Breast epithelium (tissue), 4 donors: ENCODE data around the gene JAM2. TPM values are rescaled to one million over a fixed set of nuclear protein-coding genes. Genes with fewer than 3 reads are reported as not detected.
"Not testable (repeated sequence)": the region's sequence is repeated elsewhere in the genome, so short reads cannot be mapped to it uniquely, and the experiment has no call there.

ENCODE experiments used
- DNase-seq, 2 donors: peaks; one replicate each; pipeline ENCODE4 v3.0.0-alpha.2; 2019; ENCODE audit warnings: low spot score in 2 of 2
- H3K27ac ChIP-seq, 2 donors: fragments of 200-600 bp; sonication (generic) in 1 of 2; one replicate each; pipeline ENCODE4 v1.5.1; 2016 to 2019; ENCODE audit warnings: mild to moderate bottlenecking in 1 of 2
- H3K27me3 ChIP-seq, 2 donors: fragments of 200-600 bp; sonication (generic) in 1 of 2; one replicate each; pipeline versions ENCODE4 v1.5.1 to v1.6.0; 2017 to 2019; ENCODE audit warnings: control low read depth in 1 of 2, mild to moderate bottlenecking in 1 of 2
- H3K36me3 ChIP-seq: fragments of 200-600 bp; one replicate; pipeline ENCODE4 v1.5.1; 2019
- H3K4me1 ChIP-seq, 2 donors: fragments of 200-600 bp; sonication (generic); one replicate each; pipeline ENCODE4 v1.5.1; 2016 to 2019; ENCODE audit warnings: control low read depth in 1 of 2
- H3K4me3 ChIP-seq, 3 donors: fragments of 200-600 bp; sonication (generic); 1 replicate in 2 of 3; 2 replicates in 1 of 3; pipeline ENCODE4 v1.5.1; 2016 to 2019; ENCODE audit warnings: mild to moderate bottlenecking in 3 of 3, moderate library complexity in 2 of 3
- H3K9me3 ChIP-seq, 2 donors: fragments of 200-600 bp; sonication (generic) in 1 of 2; one replicate each; pipeline ENCODE4 v1.5.1; 2016 to 2019; ENCODE audit warnings: control low read depth in 1 of 2
- CTCF ChIP-seq, 3 donors: fragments of 450-650 bp; IDR thresholded peaks; one replicate each; pipeline ENCODE4 v1.5.1; 2016 to 2017; ENCODE audit warnings: antibody characterized with exemption in 3 of 3, mild to moderate bottlenecking in 3 of 3, moderate library complexity in 3 of 3
- POLR2A ChIP-seq: fragments of 450-650 bp; IDR thresholded peaks from one replicate; pipeline ENCODE4 v1.6.1; 2016; ENCODE audit warnings: antibody characterized with exemption, mild to moderate bottlenecking, moderate library complexity
- POLR2AphosphoS5 ChIP-seq, 3 donors: sonication (generic); formaldehyde crosslinking; IDR thresholded peaks; one replicate each; pipeline ENCODE4 v1.6.1; 2017; ENCODE audit warnings: antibody characterized with exemption in 3 of 3
- intact Hi-C: fragments of 100-400 bp; cut with DNase I; formaldehyde crosslinking; loops from one replicate; pipeline ENCODE4 v1.15.1; 2023; ENCODE audit warnings: low total_unique reads
- total RNA-seq, 3 donors: library from RNA; depleted of rRNA; stranded (reverse); fragments of >200 nt; gene quantifications; one replicate each; pipeline ENCODE4 v1.1.0, GENCODE V29; 2016

JAM2 gene
- total RNA-seq, 3 donors from 2014 or later = 7.8 to 16.1 (median 11.9) TPM

DNA sequence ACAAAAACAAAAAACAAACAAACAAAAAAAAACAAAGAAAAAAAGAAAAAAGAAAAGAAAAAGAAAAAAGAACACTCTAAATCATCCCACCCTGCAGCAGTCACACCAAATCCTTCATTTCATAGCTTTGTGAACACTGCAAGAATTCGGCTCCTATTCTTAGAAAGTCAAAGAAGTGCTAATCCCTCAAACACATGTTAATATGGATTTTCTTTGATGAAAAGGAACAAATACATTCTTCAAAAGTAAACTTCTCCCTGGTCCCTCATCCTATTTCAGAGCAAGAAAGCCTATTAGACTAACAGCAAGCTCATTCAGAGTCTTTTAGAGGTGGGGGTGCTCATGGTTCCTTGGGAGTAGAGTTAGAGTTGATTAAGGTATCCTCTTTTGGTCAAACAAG is 24.6 kb upstream of the JAM2 start:
- H3K36me3 ChIP-seq = no peaks in the 10 kb centered on the region
- no peaks in the 10 kb centered on the region for H3K27me3 ChIP-seq
- no peak overlapping the region for H3K4me3 ChIP-seq
- no peak overlapping the region for H3K27ac ChIP-seq
- intact Hi-C loops = no loop called here
- no peak for DNase-seq
- no peaks in the 10 kb centered on the region for H3K9me3 ChIP-seq
- H3K4me1 ChIP-seq = no peaks in the 10 kb centered on the region
- TF ChIP-seq CTCF (IDR thresholded peaks at IDR 0.05) (no peak), POLR2AphosphoS5 (IDR thresholded peaks at IDR 0.05) (no peak), POLR2A (no peak)

- intact Hi-C loops = no loop called here
- Histone ChIP-seq H3K27me3 (no peaks in the 10 kb centered on the region), H3K27ac (no peak overlapping the region), H3K36me3 (no peaks in the 10 kb centered on the region), H3K9me3 (no peaks in the 10 kb centered on the region), H3K4me1 (no peaks in the 10 kb centered on the region), H3K4me3 (no peak overlapping the region)
- no peak for TF ChIP-seq CTCF (IDR thresholded peaks at IDR 0.05)
- TF ChIP-seq POLR2AphosphoS5 (IDR thresholded peaks at IDR 0.05) = no peak
- TF ChIP-seq POLR2A = no peak
- DNase-seq = no peak
These were observed 23.2 kb upstream of the JAM2 start for GRCh38 chr21:25615880-25616279.

- intact Hi-C loops = no loop called here
- Histone ChIP-seq H3K9me3 (no peaks in the 10 kb centered on the region), H3K4me3 (no peak overlapping the region), H3K27me3 (no peaks in the 10 kb centered on the region), H3K36me3 (no peaks in the 10 kb centered on the region), H3K4me1 (no peaks in the 10 kb centered on the region), H3K27ac (no peak overlapping the region)
- TF ChIP-seq POLR2A (no peak), POLR2AphosphoS5 (IDR thresholded peaks at IDR 0.05) (no peak), CTCF (IDR thresholded peaks at IDR 0.05) (no peak)
- DNase-seq = no peak
These were observed 19.9 kb upstream of the JAM2 start for GRCh38 chr21:25619198-25619597.

GRCh38 chr21:25624511-25624910 is 14.5 kb upstream of the JAM2 start:
- no peaks in the 10 kb centered on the region for H3K4me1 ChIP-seq
- H3K27me3 ChIP-seq = no peaks in the 10 kb centered on the region
- intact Hi-C loops = no loop called here
- H3K4me3 ChIP-seq = no peak overlapping the region
- H3K36me3 ChIP-seq = no peaks in the 10 kb centered on the region
- DNase-seq = no peak
- no peak for TF ChIP-seq POLR2A
- TF ChIP-seq POLR2AphosphoS5 (IDR thresholded peaks at IDR 0.05) = no peak
- TF ChIP-seq CTCF (IDR thresholded peaks at IDR 0.05) = no peak
- H3K27ac ChIP-seq = no peak overlapping the region
- no peaks in the 10 kb centered on the region for H3K9me3 ChIP-seq

DNA sequence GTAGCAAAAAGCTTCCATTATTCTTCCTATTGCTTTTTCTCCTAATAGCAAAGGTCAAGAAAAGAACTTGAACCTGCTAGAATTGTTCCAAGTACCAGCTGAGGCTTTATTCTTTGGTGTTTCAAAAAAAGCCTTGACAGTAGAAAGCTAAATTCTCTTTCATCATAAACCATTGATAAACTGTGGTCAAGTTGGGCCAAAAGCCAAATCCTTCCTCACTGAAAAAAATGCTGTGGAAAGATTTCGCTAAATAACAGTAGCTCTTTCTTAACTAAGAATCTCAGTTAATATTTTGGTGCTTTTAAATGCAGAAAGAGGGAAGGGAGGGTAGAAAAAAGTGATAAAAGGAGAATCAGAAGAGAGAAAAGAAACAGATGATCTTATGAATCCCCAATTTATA is 14.0 kb upstream of the JAM2 start:
- no peak for DNase-seq
- H3K36me3 ChIP-seq = no peaks in the 10 kb centered on the region
- H3K4me1 ChIP-seq = no peaks in the 10 kb centered on the region
- H3K27ac ChIP-seq = no peak overlapping the region
- no peak overlapping the region for H3K4me3 ChIP-seq
- H3K9me3 ChIP-seq = no peaks in the 10 kb centered on the region
- no peak for TF ChIP-seq CTCF (IDR thresholded peaks at IDR 0.05)
- TF ChIP-seq POLR2AphosphoS5 (IDR thresholded peaks at IDR 0.05) = no peak
- TF ChIP-seq POLR2A = no peak
- intact Hi-C loops = no loop called here
- no peaks in the 10 kb centered on the region for H3K27me3 ChIP-seq

GRCh38 chr21:25625776-25626555 is 13.1 kb upstream of the JAM2 start:
- H3K27me3 ChIP-seq, H3K4me3 ChIP-seq, H3K36me3 ChIP-seq, H3K4me1 ChIP-seq, intact Hi-C loops, H3K9me3 ChIP-seq, DNase-seq, H3K27ac ChIP-seq: not testable (repeated sequence)
